Pancreas (tissue), 10 donors: ENCODE data around the gene ATG7. TPM values are rescaled to one million over a fixed set of nuclear protein-coding genes. Genes with fewer than 3 reads are reported as not detected.

Experiments used
- ATAC-seq, 4 donors: fragments of 200-7000 bp; cut with Tn5 transposase; one replicate each; pipeline versions ENCODE4 v1.8.0 to v1.9.1; 2020; ENCODE audit warnings: mild to moderate bottlenecking in 4 of 4, moderate library complexity in 4 of 4
- DNase-seq, 6 donors: peaks; one replicate each; pipeline ENCODE4 v3.0.0-alpha.2; 2020
- FAIRE-seq: peaks from 2 replicates; lab custom pipeline; 2012; peaks lifted over from hg19 to GRCh38; lab: Jason Lieb, UNC
- H3K27ac ChIP-seq, 4 donors: fragments of 200-600 bp; sonication (generic); 1 replicate in 3 of 4; 2 replicates in 1 of 4; pipeline versions ENCODE4 v1.5.0 to v1.8.0; 2020
- H3K27me3 ChIP-seq, 4 donors: fragments of 200-600 bp; one replicate each; pipeline ENCODE4 v1.8.0; 2021
- H3K36me3 ChIP-seq, 3 donors: fragments of 200-600 bp; sonication (generic) in 1 of 3; one replicate each; pipeline versions ENCODE4 v1.5.0 to v1.8.0; 2020 to 2021
- H3K4me1 ChIP-seq, 3 donors: fragments of 200-600 bp; one replicate each; pipeline ENCODE4 v1.8.0; 2021
- H3K4me3 ChIP-seq, 4 donors: fragments of 200-600 bp; sonication (generic) in 2 of 4; one replicate each; pipeline versions ENCODE4 v1.5.0 to v1.8.0; 2020 to 2021
- H3K9me3 ChIP-seq, 4 donors: fragments of 200-600 bp; one replicate each; pipeline ENCODE4 v1.8.0; 2021
- CTCF ChIP-seq, 4 donors: fragments of 200-600 bp; sonication (generic) in 3 of 4; IDR thresholded peaks; one replicate each; pipeline versions ENCODE4 v1.5.0 to v1.8.0; 2021; ENCODE audit warnings: antibody characterized with exemption in 4 of 4
- WGBS, 2 donors: extraction: QIAGEN DNeasy Blood & Tissue Kit; methylation state at CpG; one replicate each; pipeline ENCODE4 v1.1.7; 2013; 5-methylcytosine and 5-hydroxymethylcytosine counted together
- intact Hi-C, 3 donors: fragments of 100-400 bp; cut with DNase I; formaldehyde crosslinking; loops; one replicate each; pipeline versions ENCODE4 v1.11.1 to v1.14.2; 2022
- polyA plus RNA-seq, 2 donors: library from polyadenylated mRNA; stranded (reverse); fragments of 200-250 nt; gene quantifications; one replicate each; pipeline ENCODE4 v1.2.3, GENCODE V29; 2013
- total RNA-seq, 6 donors: library from RNA; stranded (reverse); fragmentation: NEBNext Ultra II Directional in 4 of 6; extraction: Animal tissue kit (Norgen Biotek cat#: 25700) in 4 of 6; gene quantifications; one replicate each; pipeline versions ENCODE4 v1.2.1 to v1.2.4, GENCODE V29; 2021 to 2023
- donor health status: healthy with polysubstance abuse.
- donor health status: DM: no; HTN: no; CAD: no; lungs with moderate emphysema.
- donor health status: DM: no; HTN: no; CAD: no.
- donor health status: control.
- donor health status: control.
- donor health status: Bipolar disorder and iron deficiency.
- donor health status: DM: yes; HTN: yes; CAD: no.
- donor health status: DM: no; HTN: no; CAD: no.
- donor health status: DM: no; HTN: no; CAD: no.
- donor health status: DM: yes; HTN: yes; CAD: no.

Gene ATG7, protein sequence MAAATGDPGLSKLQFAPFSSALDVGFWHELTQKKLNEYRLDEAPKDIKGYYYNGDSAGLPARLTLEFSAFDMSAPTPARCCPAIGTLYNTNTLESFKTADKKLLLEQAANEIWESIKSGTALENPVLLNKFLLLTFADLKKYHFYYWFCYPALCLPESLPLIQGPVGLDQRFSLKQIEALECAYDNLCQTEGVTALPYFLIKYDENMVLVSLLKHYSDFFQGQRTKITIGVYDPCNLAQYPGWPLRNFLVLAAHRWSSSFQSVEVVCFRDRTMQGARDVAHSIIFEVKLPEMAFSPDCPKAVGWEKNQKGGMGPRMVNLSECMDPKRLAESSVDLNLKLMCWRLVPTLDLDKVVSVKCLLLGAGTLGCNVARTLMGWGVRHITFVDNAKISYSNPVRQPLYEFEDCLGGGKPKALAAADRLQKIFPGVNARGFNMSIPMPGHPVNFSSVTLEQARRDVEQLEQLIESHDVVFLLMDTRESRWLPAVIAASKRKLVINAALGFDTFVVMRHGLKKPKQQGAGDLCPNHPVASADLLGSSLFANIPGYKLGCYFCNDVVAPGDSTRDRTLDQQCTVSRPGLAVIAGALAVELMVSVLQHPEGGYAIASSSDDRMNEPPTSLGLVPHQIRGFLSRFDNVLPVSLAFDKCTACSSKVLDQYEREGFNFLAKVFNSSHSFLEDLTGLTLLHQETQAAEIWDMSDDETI
- 10 to 100 TPM; 13.0 to 28.0 (median 16.6) TPM for total RNA-seq
- 1 to 10 TPM; 5.1 to 6.1 TPM for polyA plus RNA-seq

GRCh38 chr3:11271986-11272904, at the start of gene ATG7:
ATG7 (plus strand) TSS chr3:11272397; CDS start chr3:11298696, 26,299 bp downstream.
- DNase-seq = peak; percentile 96 to 99 (median 96)
- no peak for FAIRE-seq
- ATAC-seq = peak; percentile 97 to 100 (median 100)
- TF ChIP-seq CTCF (IDR thresholded peaks at IDR 0.05) = no peak
- Histone ChIP-seq H3K4me1 (peaks cover 0 to 11% (median 7%) of the 10 kb centered on the region in 3 donors), H3K36me3 (no peaks in the 10 kb centered on the region), H3K27ac (peak within 1 kb of the TSS in 3 of 4 donors; percentile 55 to 80 (median 68)), H3K9me3 (no peaks in the 10 kb centered on the region), H3K27me3 (no peaks in the 10 kb centered on the region), H3K4me3 (peak within 1 kb of the TSS; percentile 78 to 92 (median 86))
- 1 to 2% methylated on average over 51 of the region's 51 CpGs for WGBS, 2 donors
- intact Hi-C loops = no loop called here

DNA sequence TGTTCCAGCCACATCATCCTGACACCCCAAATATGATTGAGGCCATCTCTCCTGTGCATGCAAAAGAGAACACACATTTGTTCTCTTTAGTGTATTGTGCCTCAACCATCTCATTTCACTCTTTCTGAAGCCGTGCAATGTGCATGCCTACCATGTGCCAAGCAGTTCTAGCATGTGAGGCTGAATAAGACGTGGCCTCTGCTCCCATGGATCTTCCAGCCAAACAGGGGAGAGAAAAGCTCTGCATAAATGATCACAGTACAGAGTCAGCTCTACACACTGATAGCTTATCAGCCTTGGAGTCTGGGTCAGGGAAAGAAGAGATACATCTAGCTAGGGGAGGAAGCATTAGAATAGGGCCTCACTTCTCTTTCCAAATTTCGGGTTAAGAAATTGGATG, 48.2 kb upstream of the ATG7 start:
- intact Hi-C loops = no loop called here
- TF ChIP-seq CTCF (IDR thresholded peaks at IDR 0.05) = no peak
- WGBS, 2 donors = 62 to 81% methylated on average over 3 of the region's 3 CpGs
- ATAC-seq (no peak), DNase-seq (no peak), FAIRE-seq (no peak)
- Histone ChIP-seq H3K36me3 (no peaks in the 10 kb centered on the region), H3K27me3 (no peaks in the 10 kb centered on the region), H3K27ac (no peak overlapping the region), H3K9me3 (no peaks in the 10 kb centered on the region), H3K4me3 (no peak overlapping the region), H3K4me1 (no peaks in the 10 kb centered on the region)

DNA sequence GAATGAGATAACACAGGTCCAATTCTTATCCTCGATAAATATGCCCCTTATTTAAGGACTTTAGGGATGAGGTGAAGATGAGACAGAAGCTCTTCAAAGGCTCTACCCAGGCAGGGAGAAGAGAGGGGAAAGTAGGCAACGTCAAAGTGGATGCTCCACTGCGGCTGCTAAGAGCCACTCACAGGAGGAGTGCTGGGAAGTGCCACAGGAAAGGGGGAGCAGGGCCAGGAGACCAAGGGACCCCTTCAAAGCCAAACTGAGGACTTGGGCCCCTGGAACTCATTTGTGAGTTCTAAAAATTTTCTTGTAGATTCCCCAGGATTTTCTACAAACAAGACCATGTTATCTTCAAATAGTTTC, 47.3 kb upstream of the ATG7 start:
- Histone ChIP-seq H3K27ac (peak overlapping the region in 2 of 4 donors; percentile 46 to 50), H3K27me3 (no peaks in the 10 kb centered on the region), H3K36me3 (no peaks in the 10 kb centered on the region), H3K4me1 (no peaks in the 10 kb centered on the region), H3K9me3 (no peaks in the 10 kb centered on the region), H3K4me3 (peak overlapping the region in 1 of 4 donors; percentile 3)
- FAIRE-seq (no peak), DNase-seq (no peak), ATAC-seq (no peak)
- 80 to 82% methylated on average over 3 of the region's 3 CpGs for WGBS, 2 donors
- intact Hi-C loops = no loop called here
- no peak for TF ChIP-seq CTCF (IDR thresholded peaks at IDR 0.05)

GRCh38 chr3:11226042-11226370, 46.2 kb upstream of the ATG7 start:
- FAIRE-seq = no peak
- no peak for DNase-seq
- Histone ChIP-seq H3K9me3 (no peaks in the 10 kb centered on the region), H3K27me3 (no peaks in the 10 kb centered on the region), H3K4me3 (no peak overlapping the region), H3K4me1 (no peaks in the 10 kb centered on the region), H3K27ac (peak overlapping the region in 2 of 4 donors; percentile 46 to 50), H3K36me3 (no peaks in the 10 kb centered on the region)
- intact Hi-C loops = no loop called here
- 19 to 32% methylated on average over 6 of the region's 6 CpGs for WGBS, 2 donors
- ATAC-seq = peak in 3 of 4 donors; percentile 55 to 65 (median 62)
- no peak for TF ChIP-seq CTCF (IDR thresholded peaks at IDR 0.05)
